ENCODE measurements around the gene RLBP1.
A peak's percentile ranks its signal among the peaks of the same experiment; 100 is the strongest.

Gene RLBP1

GRCh38 chr15:89178307-89178977 lies 42.9 kb downstream of the RLBP1 start:
- no peak for DNase-seq (ENCODE audit: low read depth in 2 of 2)

DNA sequence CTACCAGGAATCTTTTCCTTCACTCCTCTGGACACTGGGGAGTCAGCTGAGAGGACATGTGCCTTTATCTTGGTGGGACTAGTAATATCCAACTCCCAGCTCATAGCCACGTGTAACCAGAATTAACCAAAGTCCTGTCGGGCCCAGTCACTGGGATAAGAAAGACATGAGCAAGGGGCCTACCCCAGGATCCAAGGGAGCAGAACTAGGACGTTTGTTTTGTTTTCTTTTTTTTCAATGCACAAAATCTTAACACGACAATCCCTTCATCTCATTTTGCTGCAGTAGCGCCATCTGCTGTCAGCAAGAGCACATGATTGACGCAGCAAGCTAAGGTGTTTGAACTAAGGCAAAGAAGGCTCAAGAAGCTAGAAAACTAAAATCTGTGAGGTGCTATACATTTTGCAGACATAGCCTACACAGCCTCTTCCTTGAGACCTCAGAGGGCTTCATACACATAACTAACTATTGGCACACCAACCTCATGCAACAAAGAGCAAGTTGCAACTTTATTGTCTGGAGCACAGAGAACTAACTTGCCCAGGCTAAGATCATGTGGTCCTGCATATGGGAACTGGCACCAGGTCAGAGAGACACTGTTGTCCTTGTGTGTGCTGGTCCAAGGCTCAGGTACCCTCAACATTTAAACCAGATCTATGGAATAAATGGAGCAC lies 43.6 kb downstream of the RLBP1 start:
- peak; percentile 29 to 44 for DNase-seq (ENCODE audit: low read depth in 2 of 2)

DNA sequence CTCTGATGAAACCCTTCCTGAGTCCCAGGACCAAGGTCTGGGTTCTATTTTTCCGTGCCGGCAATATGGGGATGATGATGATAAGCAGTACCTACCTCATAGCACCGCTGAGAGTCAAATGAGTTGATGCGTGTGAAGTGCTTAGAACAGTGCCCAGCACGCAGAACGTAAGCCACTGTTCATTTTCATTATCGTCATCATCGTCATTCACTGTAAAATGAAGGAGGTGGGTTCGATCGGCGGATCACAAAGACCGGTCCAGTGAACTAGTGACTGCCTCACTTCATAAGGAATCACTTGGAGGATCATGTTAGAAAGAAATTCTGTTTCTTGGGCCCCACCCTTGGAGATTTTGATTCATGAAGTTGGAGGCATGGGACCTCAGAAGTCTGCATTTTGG lies 44.3 kb downstream of the RLBP1 start:
- no peak for DNase-seq (ENCODE audit: low read depth in 2 of 2)

DNA sequence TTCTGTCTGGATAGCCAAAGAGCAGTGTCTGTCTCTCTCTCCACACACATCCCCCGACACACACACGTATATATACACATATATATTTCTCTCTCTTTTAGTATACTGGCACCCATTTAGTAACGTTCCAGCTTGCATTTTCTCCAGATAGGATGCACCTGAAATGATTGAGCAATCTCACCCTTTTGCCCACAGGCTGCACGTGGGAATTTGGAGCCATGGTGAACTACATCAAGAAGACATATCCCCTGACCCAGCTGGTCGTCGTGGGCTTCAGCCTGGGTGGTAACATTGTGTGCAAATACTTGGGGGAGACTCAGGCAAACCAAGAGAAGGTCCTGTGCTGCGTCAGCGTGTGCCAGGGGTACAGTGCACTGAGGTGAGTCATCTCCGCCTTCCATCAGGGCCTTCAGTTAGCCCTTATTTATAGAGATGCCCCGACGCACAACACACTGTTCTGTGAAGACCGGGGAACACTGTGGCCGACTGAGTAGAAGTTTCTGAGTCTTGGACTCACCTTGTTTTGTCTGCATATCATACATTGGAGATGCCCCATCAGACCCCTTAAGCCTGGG lies 45.7 kb downstream of the RLBP1 start:
- no peak for DNase-seq (ENCODE audit: low read depth in 2 of 2)

DNA sequence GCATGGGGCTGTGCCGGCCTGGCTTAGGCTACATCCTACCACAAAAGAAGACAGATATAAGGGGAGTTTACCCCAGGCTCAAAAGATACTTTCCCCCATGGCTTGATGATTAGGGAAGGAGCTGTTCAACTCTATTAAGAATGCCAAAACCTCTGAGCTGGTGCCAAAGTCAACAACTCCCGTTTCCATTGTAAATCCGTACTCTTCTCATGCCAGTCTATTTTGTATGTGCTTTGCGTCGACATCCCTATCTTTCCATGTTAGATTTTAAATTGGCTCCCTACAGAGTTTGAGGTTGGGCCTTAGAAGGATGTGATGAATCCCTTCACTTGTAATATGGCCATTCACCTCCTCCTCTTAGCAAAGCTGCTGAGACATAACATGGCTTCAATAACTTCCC lies 46.9 kb downstream of the RLBP1 start:
- DNase-seq (ENCODE audit: low read depth in 2 of 2) = no peak

DNA sequence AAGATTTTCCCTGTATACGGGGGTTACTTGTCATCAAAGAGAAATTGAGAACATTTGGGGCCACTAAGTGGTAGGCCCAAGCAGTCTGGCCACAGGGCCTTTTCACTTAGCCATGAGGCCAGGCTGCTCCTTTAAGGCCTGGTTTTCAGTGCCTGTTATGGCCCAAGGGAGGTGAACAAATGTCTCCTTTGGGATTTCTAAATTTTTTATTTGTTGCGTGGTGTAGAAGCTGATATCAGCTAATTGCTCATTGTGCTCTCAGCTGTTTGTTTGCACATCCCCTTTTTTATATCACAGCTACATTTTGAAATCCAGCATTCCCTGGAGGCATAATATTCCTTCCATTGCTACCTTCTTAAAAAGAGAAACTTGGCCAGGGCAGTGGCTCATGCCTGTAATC lies 48.5 kb downstream of the RLBP1 start:
- DNase-seq (ENCODE audit: low read depth in 2 of 2) = no peak

GRCh38 chr15:89171136-89172072 lies 50.0 kb downstream of the RLBP1 start:
- DNase-seq (ENCODE audit: low read depth in 2 of 2) = peak in 1 of 2 donors; percentile 7

GRCh38 chr15:89170364-89170763 lies 51.0 kb downstream of the RLBP1 start:
- no peak for DNase-seq (ENCODE audit: low read depth in 2 of 2)

DNA sequence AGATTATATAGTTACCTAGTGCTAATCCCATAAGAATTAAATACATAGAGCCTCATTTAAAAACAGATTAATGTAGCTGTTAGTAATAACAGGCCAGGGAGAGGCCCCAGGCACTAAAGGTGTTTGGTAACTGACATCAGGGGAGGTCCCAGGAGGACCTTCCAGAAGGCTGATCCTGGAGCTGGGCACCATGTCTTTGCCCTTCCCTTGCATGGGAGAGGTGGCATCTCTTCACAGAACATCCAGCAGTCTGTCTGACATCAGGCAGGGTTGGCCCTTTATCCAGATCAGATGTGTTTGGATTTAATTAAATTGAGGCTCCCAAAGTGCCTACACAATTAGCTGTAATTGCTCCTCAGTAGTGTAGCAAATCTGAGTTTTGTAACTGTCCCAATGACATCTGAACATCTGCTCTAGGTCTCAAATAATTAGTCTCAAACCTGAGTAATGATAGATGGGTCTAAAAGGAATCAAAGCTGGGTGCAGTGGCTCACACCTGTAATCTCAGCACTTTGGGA lies 53.0 kb downstream of the RLBP1 start:
- DNase-seq (ENCODE audit: low read depth in 2 of 2) = no peak

GRCh38 chr15:89167267-89168176 lies 53.9 kb downstream of the RLBP1 start:
- DNase-seq (ENCODE audit: low read depth in 2 of 2) = no peak

DNA sequence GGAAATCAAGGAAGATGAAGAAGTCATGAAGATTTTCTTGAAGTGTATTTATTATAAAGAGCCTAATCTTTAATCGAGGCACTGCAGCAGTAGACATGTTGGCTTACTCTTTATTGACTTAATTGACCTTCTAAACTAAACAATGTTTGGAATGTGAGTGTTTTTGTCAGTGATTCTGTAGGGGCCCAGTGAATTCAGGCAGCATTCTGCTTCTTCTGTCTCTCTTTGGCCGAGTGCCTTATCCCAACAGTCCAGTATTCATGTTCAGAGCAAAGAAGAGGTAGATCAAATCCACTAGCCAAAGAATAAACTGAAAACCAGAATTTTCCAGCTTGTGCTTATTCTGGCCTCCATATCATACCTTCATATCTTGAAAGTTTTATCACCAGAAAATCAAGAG lies 55.7 kb downstream of the RLBP1 start:
- no peak for DNase-seq (ENCODE audit: low read depth in 2 of 2)

- DNase-seq (ENCODE audit: low read depth in 2 of 2) = no peak
Measured at GRCh38 chr15:89164712-89165211, 56.6 kb downstream of the RLBP1 start.

DNA sequence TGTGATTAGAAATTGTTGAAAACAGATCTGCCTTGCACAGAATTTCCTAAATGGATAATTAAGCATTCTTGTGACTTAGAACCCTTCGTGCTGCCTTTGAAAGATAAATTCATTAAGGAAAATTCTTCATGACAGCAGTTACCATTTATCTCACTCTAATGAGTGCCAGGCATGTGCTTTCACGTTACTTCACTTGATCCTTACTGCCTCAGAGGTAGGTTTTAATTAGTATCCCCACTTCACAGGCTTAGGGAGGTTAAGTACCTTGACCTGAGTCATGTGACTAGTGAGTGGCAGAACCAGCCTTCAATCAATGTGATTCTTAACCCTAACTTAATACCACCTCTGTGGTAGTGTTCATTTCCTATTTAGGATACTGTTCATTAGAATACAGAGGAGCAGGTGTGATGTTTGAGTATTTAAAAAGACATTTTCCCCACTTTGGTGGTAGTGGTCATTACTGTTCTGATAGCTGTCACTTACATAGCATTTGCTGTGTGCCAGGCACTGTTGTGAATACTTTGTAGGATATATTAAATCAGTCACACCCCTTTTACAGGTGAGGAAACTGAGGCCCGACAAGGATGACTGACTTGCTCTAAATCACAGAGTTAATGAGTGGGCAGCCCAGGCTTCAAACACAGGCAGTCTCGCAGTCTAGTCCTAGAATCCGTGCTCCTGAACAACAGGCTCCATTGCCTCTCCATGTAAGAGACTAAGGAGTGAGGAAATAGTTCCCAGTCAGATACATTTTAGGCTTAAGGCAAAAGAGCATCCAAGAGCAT lies 57.9 kb downstream of the RLBP1 start:
- no peak for DNase-seq (ENCODE audit: low read depth in 2 of 2)

GRCh38 chr15:89161666-89162065 lies 59.7 kb downstream of the RLBP1 start:
- DNase-seq (ENCODE audit: low read depth in 2 of 2) = no peak

Data from stimulated activated CD8-positive, alpha-beta memory T cell treated with anti-CD3 and anti-CD28 coated beads, Interleukin-2, amount 100 ng/mL, for 1 hour (primary cell).